GM18507 (cell line): ENCODE data around the gene CPA1.

ENCODE experiments used
- DNase-seq: peaks from one replicate; pipeline ENCODE4 v3.0.0; 2011; ENCODE audit warnings: low read depth; ENCODE audit not compliant: insufficient read length; ENCODE audit errors: extremely low spot score
- FAIRE-seq: peaks from 2 replicates; lab custom pipeline; 2011; peaks lifted over from hg19 to GRCh38; lab: Jason Lieb, UNC

CPA1 gene

DNA sequence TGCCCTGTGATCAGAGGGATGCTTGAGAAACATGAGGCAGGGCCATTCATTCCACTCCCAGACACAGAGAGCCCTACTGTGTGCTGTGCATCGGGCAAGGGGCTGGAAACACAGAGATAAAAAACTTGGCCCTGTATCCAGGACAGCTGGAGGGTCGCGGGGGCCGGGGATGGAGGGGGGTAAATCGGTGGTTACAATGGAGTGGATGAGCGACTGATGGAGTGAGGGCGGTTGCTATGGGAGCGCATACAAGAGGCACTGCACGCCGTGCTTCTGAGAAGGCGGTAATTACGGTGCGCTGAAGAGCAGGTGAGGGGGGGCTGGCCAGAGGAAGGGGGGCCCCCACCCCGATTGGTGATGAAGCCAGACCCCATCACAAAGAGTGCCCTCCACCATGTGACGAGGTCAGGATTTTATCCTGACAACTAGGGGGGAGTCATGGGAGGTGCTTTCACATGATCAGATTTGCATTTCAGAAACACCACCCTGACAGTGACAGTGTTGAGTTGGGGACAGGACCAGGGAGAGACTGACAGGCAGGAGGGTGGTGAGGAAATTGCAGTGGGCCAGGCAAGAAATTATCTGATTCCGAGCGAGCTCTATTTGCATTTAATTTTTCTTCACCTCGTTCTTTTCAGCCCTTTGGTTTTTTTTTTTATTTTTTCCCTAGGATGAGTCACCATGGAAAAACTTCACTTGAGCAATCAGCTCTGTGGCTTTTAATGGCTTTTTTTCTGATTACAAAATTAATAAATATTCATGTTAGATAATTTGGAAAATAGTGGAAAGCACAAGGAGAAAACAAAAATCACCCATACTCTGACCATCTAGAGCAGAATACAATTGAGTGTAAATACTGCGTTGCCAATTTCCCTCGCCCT lies 27.9 kb upstream of the CPA1 start:
- DNase-seq (no peak), FAIRE-seq (no peak)

DNA sequence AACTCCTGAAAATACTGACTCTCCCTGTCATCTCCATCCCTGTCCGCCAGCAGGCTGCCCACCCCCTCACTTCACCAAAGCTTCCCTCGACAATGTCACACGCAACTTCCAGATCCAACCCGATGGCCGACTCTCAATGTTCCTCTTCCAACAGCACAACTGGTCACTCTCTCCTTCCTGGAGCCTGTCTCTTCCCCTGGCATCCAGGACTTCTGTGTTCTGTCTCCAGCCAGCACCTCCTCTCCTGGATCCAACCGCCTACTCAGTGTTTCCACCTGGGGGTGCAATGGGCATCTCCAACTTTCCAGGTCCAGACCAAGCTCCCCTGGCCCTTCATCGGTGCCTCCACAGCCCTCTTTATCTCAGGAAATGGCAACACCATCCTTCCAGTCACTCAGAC lies 27.1 kb upstream of the CPA1 start:
- no peak for FAIRE-seq
- no peak for DNase-seq

GRCh38 chr7:130356121-130356875 lies 24.0 kb upstream of the CPA1 start:
- DNase-seq: no peak
- FAIRE-seq: no peak

GRCh38 chr7:130356876-130357611 lies 23.2 kb upstream of the CPA1 start:
- no peak for DNase-seq
- FAIRE-seq: no peak

- no peak for FAIRE-seq
- no peak for DNase-seq
These were observed 21.8 kb upstream of the CPA1 start for GRCh38 chr7:130358471-130358870.

DNA sequence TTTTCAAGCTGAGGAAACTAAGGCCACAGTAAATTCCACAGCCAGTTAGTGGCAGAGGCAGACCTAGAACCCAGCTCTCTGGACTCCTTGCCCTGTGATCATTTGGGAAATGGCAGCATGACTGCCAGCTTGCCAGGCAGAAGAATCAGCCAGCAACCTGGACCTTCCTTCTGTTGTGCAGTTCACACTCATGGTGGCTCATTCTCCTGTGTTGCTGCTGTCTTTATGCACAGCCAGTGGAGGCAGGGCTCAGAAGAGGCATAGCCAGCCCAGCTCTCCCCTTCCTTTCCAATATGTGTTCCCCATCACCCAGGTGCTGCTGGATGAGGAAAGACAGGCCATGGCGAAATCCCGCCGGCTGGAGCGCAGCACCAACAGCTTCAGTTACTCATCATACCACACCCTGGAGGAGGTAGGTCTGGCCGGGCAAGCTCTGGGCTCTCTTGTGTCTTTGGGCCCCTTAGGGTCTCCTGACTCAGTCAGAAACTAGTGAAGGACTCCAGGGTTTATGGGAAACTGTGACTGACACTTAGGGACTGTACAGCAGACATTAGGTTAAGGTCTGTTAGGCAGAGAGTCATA lies 20.9 kb upstream of the CPA1 start:
- FAIRE-seq (no peak), DNase-seq (no peak)

- FAIRE-seq: no peak
- no peak for DNase-seq
These were observed 19.8 kb upstream of the CPA1 start for GRCh38 chr7:130360518-130360917.

- no peak for FAIRE-seq
These were observed 18.6 kb upstream of the CPA1 start for GRCh38 chr7:130361681-130362080.

GRCh38 chr7:130362251-130362816 lies 18.0 kb upstream of the CPA1 start:
- DNase-seq (no peak), FAIRE-seq (no peak)

More at GRCh38 chr7:130361681-130362080, 18.6 kb upstream of the CPA1 start:
- DNase-seq: no peak

DNA sequence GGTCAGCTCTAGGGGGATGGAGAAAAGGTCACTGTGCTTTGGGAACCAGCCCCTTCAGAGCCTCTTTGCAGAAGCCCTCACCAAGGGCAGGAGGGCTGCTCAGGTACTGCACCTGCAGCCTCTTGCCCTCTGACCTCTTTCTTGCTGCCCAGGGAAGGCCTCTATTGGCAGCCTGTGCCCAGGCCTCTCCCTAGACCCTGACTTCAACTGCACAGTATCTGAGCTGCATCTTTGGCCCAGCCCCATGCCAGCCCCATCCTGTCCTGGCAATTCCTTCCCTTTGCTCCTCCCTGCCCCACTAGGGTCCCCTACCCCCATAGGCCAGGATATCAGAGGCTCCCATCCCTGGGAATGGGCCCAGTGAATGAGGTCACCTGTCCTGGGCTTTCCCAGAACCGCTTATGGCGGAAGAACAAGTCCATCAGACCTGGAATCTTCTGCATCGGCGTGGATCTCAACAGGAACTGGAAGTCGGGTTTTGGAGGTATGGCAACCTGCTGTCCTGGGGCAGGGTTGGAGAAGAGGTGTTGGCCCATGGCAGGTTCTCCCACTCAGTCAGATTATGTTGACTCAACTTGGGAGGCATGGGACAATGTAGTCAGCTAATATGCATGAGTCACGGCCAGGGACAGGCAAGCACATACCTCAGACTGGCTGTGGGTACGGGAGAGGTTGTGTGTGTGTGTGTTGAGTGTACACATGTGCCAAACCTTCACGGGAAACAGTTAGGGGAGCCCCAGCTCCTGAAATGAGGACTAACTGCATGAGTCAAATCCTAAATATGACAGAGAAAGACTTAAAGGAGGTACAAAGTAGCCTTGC lies 17.1 kb upstream of the CPA1 start:
- FAIRE-seq: no peak
- no peak for DNase-seq

GRCh38 chr7:130364451-130364850 lies 15.8 kb upstream of the CPA1 start:
- FAIRE-seq (no peak), DNase-seq (no peak)

DNA sequence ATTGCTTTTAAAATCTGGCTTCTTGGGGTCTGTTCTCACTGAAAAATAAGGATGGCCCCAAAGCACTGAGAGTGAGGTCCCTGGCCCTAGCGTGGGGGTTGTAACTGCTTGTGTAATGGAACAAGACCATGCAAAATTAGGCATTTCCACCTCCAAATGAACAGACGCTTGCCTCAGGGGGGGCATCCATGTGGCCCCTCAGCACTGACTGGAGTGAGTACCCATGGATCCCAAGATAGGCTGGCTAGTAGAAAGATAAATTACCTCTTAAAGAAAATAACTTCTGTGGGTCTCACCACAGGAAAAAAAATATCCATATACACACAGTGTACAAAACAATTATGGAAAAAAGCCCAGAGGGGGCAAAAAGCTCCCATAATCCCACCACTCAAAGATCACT lies 15.2 kb upstream of the CPA1 start:
- DNase-seq (no peak), FAIRE-seq (no peak)

GRCh38 chr7:130365511-130366441 lies 14.5 kb upstream of the CPA1 start:
- FAIRE-seq (no peak), DNase-seq (peak; percentile 35)

GRCh38 chr7:130366564-130366963 lies 13.7 kb upstream of the CPA1 start:
- FAIRE-seq (no peak), DNase-seq (no peak)

- DNase-seq: no peak
- FAIRE-seq: no peak
These were observed 13.1 kb upstream of the CPA1 start for GRCh38 chr7:130367088-130367755.

GRCh38 chr7:130367836-130368746 lies 12.2 kb upstream of the CPA1 start:
- FAIRE-seq (no peak), DNase-seq (no peak)
